Measurements from ENCODE around the gene VAC14. TPM values are rescaled to one million over a fixed set of nuclear protein-coding genes. Genes with fewer than 3 reads are reported as not detected.

The VAC14 gene
- total RNA-seq, 4 donors from 2014 or later = 20.1 to 47.8 (median 39.0) TPM

GRCh38 chr16:70754851-70755600 lies 45.9 kb downstream of the VAC14 start:
- no peak overlapping the region for H3K4me3 ChIP-seq (ENCODE audit: low read depth, poor library complexity, severe bottlenecking)
- TF ChIP-seq POLR2A (IDR thresholded peaks at IDR 0.05) (no peak), CTCF (IDR thresholded peaks at IDR 0.05) (no peak)
- WGBS, 2 donors = 70 to 83% methylated on average over 12 of the region's 12 CpGs
- DNase-seq (ENCODE audit: low spot score in 2 of 2) = no peak
- intact Hi-C loops (cut with DNase I; ENCODE audit: low total_unique reads) = no loop called here

GRCh38 chr16:70754371-70754770 lies 46.6 kb downstream of the VAC14 start:
- H3K4me3 ChIP-seq (ENCODE audit: low read depth, poor library complexity, severe bottlenecking) = no peak overlapping the region
- WGBS, 2 donors = 82 to 97% methylated on average over 8 to 11 of the region's 11 CpGs
- TF ChIP-seq POLR2A (IDR thresholded peaks at IDR 0.05) (no peak), CTCF (IDR thresholded peaks at IDR 0.05) (no peak)
- DNase-seq (ENCODE audit: low spot score in 2 of 2) = no peak
- intact Hi-C loops (cut with DNase I; ENCODE audit: low total_unique reads) = no loop called here

GRCh38 chr16:70753694-70754325 lies 47.1 kb downstream of the VAC14 start:
- intact Hi-C loops (cut with DNase I; ENCODE audit: low total_unique reads) = no loop called here
- no peak overlapping the region for H3K4me3 ChIP-seq (ENCODE audit: low read depth, poor library complexity, severe bottlenecking)
- 54 to 65% methylated on average over 8 of the region's 8 CpGs for WGBS, 2 donors
- DNase-seq (ENCODE audit: low spot score in 2 of 2) = no peak
- TF ChIP-seq CTCF (IDR thresholded peaks at IDR 0.05) = no peak
- no peak for TF ChIP-seq POLR2A (IDR thresholded peaks at IDR 0.05)

GRCh38 chr16:70753228-70753627 lies 47.7 kb downstream of the VAC14 start:
- DNase-seq (ENCODE audit: low spot score in 2 of 2) = no peak
- 35 to 41% methylated on average over 6 of the region's 6 CpGs for WGBS, 2 donors
- intact Hi-C loops (cut with DNase I; ENCODE audit: low total_unique reads) = no loop called here
- no peak for TF ChIP-seq CTCF (IDR thresholded peaks at IDR 0.05)
- no peak for TF ChIP-seq POLR2A (IDR thresholded peaks at IDR 0.05)
- H3K4me3 ChIP-seq (ENCODE audit: low read depth, poor library complexity, severe bottlenecking) = no peak overlapping the region

- H3K4me3 ChIP-seq (ENCODE audit: low read depth, poor library complexity, severe bottlenecking) = no peak overlapping the region
- no peak for DNase-seq (ENCODE audit: low spot score in 2 of 2)
- WGBS, 2 donors = 79 to 94% methylated on average over 10 of the region's 10 CpGs
- TF ChIP-seq POLR2A (IDR thresholded peaks at IDR 0.05) (no peak), CTCF (IDR thresholded peaks at IDR 0.05) (no peak)
- intact Hi-C loops (cut with DNase I; ENCODE audit: low total_unique reads) = no loop called here
Observed at GRCh38 chr16:70752426-70752825, 48.5 kb downstream of the VAC14 start.

Data from lower leg skin (tissue), 4 donors.